Neuronal stem cell (in vitro differentiated cells): ENCODE data around the gene ACHE.

Experiments used
- DNase-seq: peaks from one replicate; pipeline ENCODE4 v3.0.0-alpha.2; 2013; ENCODE audit warnings: low spot score
- H2AFZ ChIP-seq: one replicate; pipeline ENCODE4 v1.6.1; 2013; ENCODE audit warnings: mild to moderate bottlenecking, low read length, inconsistent platforms
- H2AK5ac ChIP-seq: 2 replicates; pipeline ENCODE4 v1.6.1; 2013; ENCODE audit warnings: low read depth, mild to moderate bottlenecking, inconsistent platforms, low read length, moderate library complexity, mixed read lengths
- H2BK120ac ChIP-seq: 2 replicates; pipeline ENCODE4 v1.6.1; 2013; ENCODE audit warnings: low read depth, mild to moderate bottlenecking, inconsistent platforms, low read length, moderate library complexity, mixed read lengths
- H2BK12ac ChIP-seq: one replicate; pipeline ENCODE4 v1.6.1; 2013; ENCODE audit warnings: low read length, inconsistent platforms
- H2BK15ac ChIP-seq: 2 replicates; pipeline ENCODE4 v1.6.1; 2013; ENCODE audit warnings: mild to moderate bottlenecking, low read length, inconsistent platforms, mixed read lengths
- H2BK5ac ChIP-seq: one replicate; pipeline ENCODE4 v1.6.1; 2013; ENCODE audit warnings: inconsistent platforms, mild to moderate bottlenecking, low read length, moderate library complexity
- H3K14ac ChIP-seq: one replicate; pipeline ENCODE4 v1.6.1; 2013; ENCODE audit warnings: low read length, inconsistent platforms
- H3K18ac ChIP-seq: 2 replicates; pipeline ENCODE4 v1.6.1; 2013; ENCODE audit warnings: low read length, inconsistent platforms
- H3K23ac ChIP-seq: 2 replicates; pipeline ENCODE4 v1.6.1; 2013; ENCODE audit warnings: low read depth, mild to moderate bottlenecking, mixed read lengths, low read length, inconsistent platforms; ENCODE audit not compliant: poor library complexity
- H3K27ac ChIP-seq: replicated peaks from 3 replicates; pipeline ENCODE4 v1.5.1; 2013; ENCODE audit warnings: low read length, inconsistent platforms
- H3K27me3 ChIP-seq, 3 experiments: 2 replicates each; pipeline ENCODE4 v1.6.1; 2013; ENCODE audit warnings: low read length in 3 of 3, mild to moderate bottlenecking in 2 of 3, inconsistent platforms in 1 of 3, low read depth in 1 of 3, mixed read lengths in 1 of 3, moderate library complexity in 1 of 3; ENCODE audit not compliant: control insufficient read depth in 3 of 3, insufficient read depth in 3 of 3
- H3K36me3 ChIP-seq, 2 donors: replicated peaks in 1 of 2; 2 replicates each; pipeline ENCODE4 v1.6.1; 2013; ENCODE audit warnings: low read length in 2 of 2; ENCODE audit not compliant: control insufficient read depth in 2 of 2, insufficient read depth in 2 of 2
- H3K4ac ChIP-seq: 2 replicates; pipeline ENCODE4 v1.6.1; 2013; ENCODE audit warnings: inconsistent platforms, mild to moderate bottlenecking, low read length, moderate library complexity
- H3K4me1 ChIP-seq, 2 donors: 1 replicate in 1 of 2; 2 replicates in 1 of 2; pipeline ENCODE4 v1.6.1; 2013; ENCODE audit warnings: low read length in 2 of 2, low read depth in 1 of 2; ENCODE audit not compliant: control insufficient read depth in 2 of 2, insufficient read depth in 1 of 2
- H3K4me2 ChIP-seq: one replicate; pipeline ENCODE4 v1.6.1; 2013; ENCODE audit warnings: mild to moderate bottlenecking, low read length, inconsistent platforms; ENCODE audit not compliant: insufficient read depth, poor library complexity, severe bottlenecking
- H3K4me3 ChIP-seq, 2 donors: 2 replicates each; pipeline ENCODE4 v1.5.1; 2013; ENCODE audit warnings: low read length in 2 of 2, mild to moderate bottlenecking in 2 of 2, inconsistent platforms in 1 of 2, moderate library complexity in 1 of 2
- H3K79me1 ChIP-seq: one replicate; pipeline ENCODE4 v1.6.1; 2013; ENCODE audit warnings: low read depth, mild to moderate bottlenecking, inconsistent platforms, low read length, moderate library complexity
- H3K9ac ChIP-seq: one replicate; pipeline ENCODE4 v1.6.1; 2013; ENCODE audit warnings: mild to moderate bottlenecking, low read depth, low read length, inconsistent platforms; ENCODE audit not compliant: poor library complexity
- H3K9me3 ChIP-seq, 2 donors: replicated peaks in 1 of 2; 2 replicates each; pipeline versions ENCODE3 to v1.6.1; 2013; ENCODE audit warnings: low read length in 2 of 2, mild to moderate bottlenecking in 2 of 2, inconsistent platforms in 1 of 2, low read depth in 1 of 2, mixed read lengths in 1 of 2, moderate library complexity in 1 of 2; ENCODE audit not compliant: control insufficient read depth in 2 of 2, insufficient read depth in 1 of 2
- H4K8ac ChIP-seq: one replicate; pipeline ENCODE4 v1.6.1; 2013; ENCODE audit warnings: low read depth, mild to moderate bottlenecking, inconsistent platforms, low read length, moderate library complexity
- H4K91ac ChIP-seq: one replicate; pipeline ENCODE4 v1.6.1; 2013; ENCODE audit warnings: low read length, low read depth, mild to moderate bottlenecking, inconsistent platforms; ENCODE audit not compliant: poor library complexity
- WGBS, 2 donors: extraction: QIAGEN DNeasy Blood & Tissue Kit; methylation state at CpG; one replicate each; pipeline ENCODE4 v1.1.7; 2013; ENCODE audit warnings: missing lambda C conversion rate in 2 of 2, mixed read lengths in 1 of 2; ENCODE audit not compliant: insufficient read length in 2 of 2, insufficient replicate concordance in 1 of 2; ENCODE audit errors: extremely low coverage in 2 of 2; 5-methylcytosine and 5-hydroxymethylcytosine counted together

Gene ACHE

DNA sequence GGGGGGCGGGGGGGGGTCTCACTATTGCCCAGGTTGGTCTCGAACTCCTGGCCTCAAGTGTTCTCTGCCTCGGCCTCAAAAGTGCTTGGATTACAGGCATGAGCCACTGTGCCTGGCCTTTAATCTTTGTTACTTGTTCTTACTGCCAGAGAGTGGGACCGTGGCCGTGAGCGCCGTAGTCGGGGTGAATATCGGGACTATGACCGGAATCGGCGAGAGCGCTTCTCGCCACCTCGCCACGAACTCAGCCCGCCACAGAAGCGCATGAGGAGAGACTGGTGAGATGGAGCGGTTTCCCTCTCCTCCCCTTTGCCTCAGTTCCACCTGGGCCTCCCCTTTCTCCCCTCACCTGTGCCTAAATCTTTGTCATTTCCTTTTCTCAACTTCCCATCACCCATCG is 14.6 kb downstream of the ACHE start:
- Histone ChIP-seq H3K79me1 (peaks cover 18% of the 10 kb centered on the region), H3K4ac (no peak overlapping the region), H3K4me2 (no peak overlapping the region), H3K23ac (no peak overlapping the region), H3K36me3 (peaks cover 57 to 99% of the 10 kb centered on the region in 2 donors), H3K4me1 (peaks cover 4 to 11% of the 10 kb centered on the region in 2 donors), H2BK120ac (no peak overlapping the region), H4K8ac (peak overlapping the region; percentile 54), H2AK5ac (no peak overlapping the region), H4K91ac (no peak overlapping the region), H3K9ac (no peak overlapping the region), H3K14ac (no peak overlapping the region), H2AFZ (no peak overlapping the region), H3K9me3 (no peaks in the 10 kb centered on the region), H2BK12ac (no peak overlapping the region), H3K18ac (no peak overlapping the region), H2BK5ac (no peak overlapping the region), H3K4me3 (no peak overlapping the region), H3K27me3 (no peaks in the 10 kb centered on the region), H2BK15ac (no peak overlapping the region), H3K27ac (no peak overlapping the region)
- no peak for DNase-seq
- no CpG with 5 or more reads among the region's 20 CpGs for WGBS, 2 donors

DNA sequence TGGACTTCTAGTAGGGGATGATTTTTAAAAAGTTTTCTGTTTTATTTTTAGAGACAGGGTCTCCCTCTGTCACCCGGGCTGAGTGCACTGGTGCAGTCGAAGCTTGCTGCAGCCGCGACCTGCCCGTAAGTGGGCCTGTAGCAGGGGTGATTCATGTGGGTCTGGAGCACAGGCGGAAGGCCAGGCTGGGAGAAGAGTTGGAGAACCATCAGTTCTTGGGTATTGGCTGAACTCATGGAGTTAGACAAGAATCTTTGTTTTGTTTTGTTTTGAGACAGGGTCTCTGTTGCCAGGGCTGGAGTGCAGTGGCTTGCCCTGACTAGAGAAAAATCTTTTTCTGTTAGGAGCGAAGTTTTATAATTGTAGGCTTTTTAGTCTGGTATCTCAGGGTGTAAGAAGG is 15.0 kb downstream of the ACHE start:
- Histone ChIP-seq H3K4ac (no peak overlapping the region), H2BK12ac (no peak overlapping the region), H3K4me3 (no peak overlapping the region), H2BK120ac (no peak overlapping the region), H3K4me2 (no peak overlapping the region), H3K27me3 (no peaks in the 10 kb centered on the region), H3K4me1 (peaks cover 4 to 11% of the 10 kb centered on the region in 2 donors), H3K9ac (no peak overlapping the region), H4K8ac (no peak overlapping the region), H3K9me3 (no peaks in the 10 kb centered on the region), H3K23ac (no peak overlapping the region), H2BK15ac (no peak overlapping the region), H3K36me3 (peaks cover 52 to 99% of the 10 kb centered on the region in 2 donors), H3K79me1 (peaks cover 18% of the 10 kb centered on the region), H2AFZ (no peak overlapping the region), H3K27ac (no peak overlapping the region), H3K18ac (no peak overlapping the region), H4K91ac (no peak overlapping the region), H2AK5ac (no peak overlapping the region), H3K14ac (no peak overlapping the region), H2BK5ac (no peak overlapping the region)
- no CpG with 5 or more reads among the region's 7 CpGs for WGBS, 2 donors
- no peak for DNase-seq

DNA sequence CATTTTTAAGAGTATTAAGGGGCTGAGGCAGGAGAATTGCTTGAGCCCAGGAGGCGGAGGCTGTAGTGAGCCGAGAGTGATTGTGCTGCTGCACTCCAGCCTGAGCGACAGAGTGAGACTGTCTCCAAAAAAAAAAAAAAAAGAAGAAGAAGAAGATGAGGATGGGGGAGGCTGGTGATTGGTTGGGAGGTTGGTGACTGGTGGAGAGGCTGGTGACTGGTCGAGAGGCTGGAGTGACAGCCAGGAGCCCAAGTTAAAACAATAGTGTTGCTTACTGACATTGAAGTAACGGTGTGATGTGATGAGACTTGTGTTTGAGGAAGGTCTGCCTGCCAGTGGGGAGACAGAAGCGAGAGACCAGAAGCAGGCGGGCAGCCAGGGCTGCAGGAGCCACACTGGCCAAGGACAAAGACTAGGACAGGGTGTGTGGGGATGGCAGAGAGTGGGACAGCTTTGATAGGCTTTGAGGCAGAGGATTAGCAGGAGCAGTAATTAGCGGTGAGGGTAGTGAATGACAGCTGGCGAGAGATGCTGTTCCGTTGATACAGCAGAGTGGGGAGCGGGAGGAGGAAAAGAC is 15.9 kb downstream of the ACHE start:
- Histone ChIP-seq H3K9me3 (no peaks in the 10 kb centered on the region), H3K27ac (no peak overlapping the region), H3K4me2 (no peak overlapping the region), H3K4me1 (peaks cover 4 to 11% of the 10 kb centered on the region in 2 donors), H4K8ac (no peak overlapping the region), H3K79me1 (peaks cover 21% of the 10 kb centered on the region), H2AK5ac (no peak overlapping the region), H4K91ac (no peak overlapping the region), H3K14ac (no peak overlapping the region), H3K23ac (no peak overlapping the region), H2BK12ac (no peak overlapping the region), H2BK15ac (no peak overlapping the region), H3K18ac (no peak overlapping the region), H2BK120ac (no peak overlapping the region), H3K27me3 (no peaks in the 10 kb centered on the region), H2AFZ (no peak overlapping the region), H3K4me3 (peak overlapping the region in 1 of 2 donors; percentile 4), H3K36me3 (peaks cover 43 to 92% of the 10 kb centered on the region in 2 donors), H2BK5ac (no peak overlapping the region), H3K4ac (no peak overlapping the region), H3K9ac (no peak overlapping the region)
- DNase-seq = no peak
- WGBS, 2 donors = no CpG with 5 or more reads among the region's 11 CpGs

DNA sequence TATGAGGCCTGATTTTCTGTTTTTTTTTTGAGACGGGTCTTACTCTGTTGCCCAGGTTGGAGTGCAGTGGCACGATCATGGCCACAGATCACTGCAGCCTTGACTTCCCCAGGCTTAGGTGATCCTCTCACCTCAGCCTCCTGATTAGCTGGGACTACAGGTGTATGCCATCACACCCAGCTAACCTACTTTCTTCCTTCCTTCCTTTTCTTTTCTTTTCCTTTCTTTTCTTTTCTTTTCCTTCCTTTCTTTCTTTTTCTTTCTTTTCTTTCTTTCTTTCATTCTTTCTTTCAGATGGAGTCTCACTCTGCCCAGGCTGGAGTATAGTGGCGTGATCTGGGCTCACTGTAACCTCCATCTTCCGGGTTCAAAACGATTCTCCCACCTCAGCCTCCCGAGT is 17.0 kb downstream of the ACHE start:
- Histone ChIP-seq H2BK15ac (no peak overlapping the region), H3K79me1 (peaks cover 19% of the 10 kb centered on the region), H3K14ac (no peak overlapping the region), H2BK120ac (no peak overlapping the region), H3K9me3 (no peaks in the 10 kb centered on the region), H3K9ac (no peak overlapping the region), H3K27me3 (no peaks in the 10 kb centered on the region), H3K4me1 (peaks cover 10 to 15% of the 10 kb centered on the region in 2 donors), H3K36me3 (peaks cover 37 to 88% of the 10 kb centered on the region in 2 donors), H3K4me3 (no peak overlapping the region), H3K27ac (no peak overlapping the region), H2BK12ac (no peak overlapping the region), H4K8ac (no peak overlapping the region), H3K18ac (no peak overlapping the region), H4K91ac (no peak overlapping the region), H2BK5ac (no peak overlapping the region), H2AK5ac (no peak overlapping the region), H3K4ac (no peak overlapping the region), H3K4me2 (no peak overlapping the region), H2AFZ (no peak overlapping the region), H3K23ac (no peak overlapping the region)
- WGBS, 2 donors = no CpG with 5 or more reads among the region's 6 CpGs
- DNase-seq = no peak
